GM12872 (cell line): Measurements from ENCODE around the gene ZNF354C.

Source experiments
- TF ChIP-seq, protein P1 (sequence below): IDR thresholded peaks from 3 replicates; pipeline ENCODE4 v1.5.1; 2011; ENCODE audit warnings: low read depth, mild to moderate bottlenecking, low read length, moderate library complexity; ENCODE audit not compliant: insufficient read depth

The ZNF354C gene

DNA sequence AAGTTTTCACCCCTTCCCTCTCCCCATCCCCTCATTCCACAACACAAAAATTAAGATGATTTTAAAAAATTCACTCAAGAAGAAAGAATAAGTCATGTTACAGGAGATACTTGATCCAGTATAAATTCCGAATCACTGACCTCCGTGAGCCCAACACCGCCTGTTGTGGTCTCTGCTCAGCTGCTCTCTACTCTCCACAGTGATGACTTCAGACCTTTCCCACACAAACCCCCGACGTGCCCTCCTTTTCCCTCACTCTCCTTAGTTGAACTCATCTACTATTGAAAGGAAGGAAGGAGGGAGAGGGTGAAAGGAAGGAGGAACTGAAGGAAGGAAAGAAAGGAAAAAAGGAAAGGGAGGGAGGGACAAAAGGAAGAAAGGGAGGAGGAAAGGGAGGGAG is 55.1 kb downstream of the ZNF354C start:
- TF ChIP-seq, protein P1, sequence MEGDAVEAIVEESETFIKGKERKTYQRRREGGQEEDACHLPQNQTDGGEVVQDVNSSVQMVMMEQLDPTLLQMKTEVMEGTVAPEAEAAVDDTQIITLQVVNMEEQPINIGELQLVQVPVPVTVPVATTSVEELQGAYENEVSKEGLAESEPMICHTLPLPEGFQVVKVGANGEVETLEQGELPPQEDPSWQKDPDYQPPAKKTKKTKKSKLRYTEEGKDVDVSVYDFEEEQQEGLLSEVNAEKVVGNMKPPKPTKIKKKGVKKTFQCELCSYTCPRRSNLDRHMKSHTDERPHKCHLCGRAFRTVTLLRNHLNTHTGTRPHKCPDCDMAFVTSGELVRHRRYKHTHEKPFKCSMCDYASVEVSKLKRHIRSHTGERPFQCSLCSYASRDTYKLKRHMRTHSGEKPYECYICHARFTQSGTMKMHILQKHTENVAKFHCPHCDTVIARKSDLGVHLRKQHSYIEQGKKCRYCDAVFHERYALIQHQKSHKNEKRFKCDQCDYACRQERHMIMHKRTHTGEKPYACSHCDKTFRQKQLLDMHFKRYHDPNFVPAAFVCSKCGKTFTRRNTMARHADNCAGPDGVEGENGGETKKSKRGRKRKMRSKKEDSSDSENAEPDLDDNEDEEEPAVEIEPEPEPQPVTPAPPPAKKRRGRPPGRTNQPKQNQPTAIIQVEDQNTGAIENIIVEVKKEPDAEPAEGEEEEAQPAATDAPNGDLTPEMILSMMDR: no peak

DNA sequence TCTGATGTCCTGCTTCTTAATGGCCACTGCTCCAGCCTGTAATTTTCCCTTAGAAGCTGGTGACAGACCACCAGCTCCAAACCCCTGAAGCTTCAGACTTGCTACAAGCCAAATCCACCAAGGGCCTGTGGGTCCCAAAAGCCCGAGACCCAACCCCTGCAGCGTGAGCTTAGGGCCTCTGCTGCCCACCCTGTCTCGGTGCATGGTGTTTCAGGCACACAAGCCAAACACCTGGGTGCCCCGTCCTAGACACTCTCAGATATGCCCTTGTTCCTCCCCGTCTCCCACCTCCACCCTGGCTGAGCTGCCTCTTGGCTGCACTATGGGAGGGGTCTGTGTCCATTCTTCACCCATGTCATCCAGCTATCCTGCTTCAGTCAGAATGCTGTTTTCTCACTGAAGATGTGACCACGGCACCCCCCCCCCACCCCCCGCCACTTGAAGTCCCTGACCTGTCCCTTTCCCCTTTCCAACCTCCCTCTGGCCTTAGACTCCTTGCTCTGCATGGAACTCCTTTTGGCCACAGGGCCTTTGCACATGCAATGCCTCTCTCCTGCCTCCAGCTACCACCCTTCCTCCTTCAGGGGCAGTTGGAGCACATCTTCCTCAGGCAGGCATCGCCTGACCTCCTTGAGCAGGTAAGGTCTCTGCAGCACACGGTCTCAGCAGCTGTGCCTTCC is 55.8 kb downstream of the ZNF354C start:
- TF ChIP-seq, protein P1: no peak

DNA sequence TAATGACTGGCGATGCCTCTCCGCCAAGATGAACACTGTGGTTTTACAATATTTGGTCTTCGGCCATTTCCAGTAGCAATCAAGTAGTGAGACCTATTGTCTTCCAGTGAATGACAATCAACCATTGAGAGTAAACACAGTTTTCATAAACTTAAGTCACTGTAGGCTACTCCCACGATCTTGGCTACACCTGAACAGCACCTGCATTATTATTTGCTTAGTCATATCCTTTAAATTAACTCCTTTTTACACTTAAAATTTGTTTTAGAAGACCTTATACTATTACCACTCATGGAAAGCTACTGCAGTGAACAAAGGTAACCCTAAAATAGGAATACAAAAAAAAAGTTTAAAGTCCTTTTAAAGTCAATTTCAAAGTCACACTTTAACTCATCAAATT is 58.2 kb downstream of the ZNF354C start:
- TF ChIP-seq, protein P1: no peak

DNA sequence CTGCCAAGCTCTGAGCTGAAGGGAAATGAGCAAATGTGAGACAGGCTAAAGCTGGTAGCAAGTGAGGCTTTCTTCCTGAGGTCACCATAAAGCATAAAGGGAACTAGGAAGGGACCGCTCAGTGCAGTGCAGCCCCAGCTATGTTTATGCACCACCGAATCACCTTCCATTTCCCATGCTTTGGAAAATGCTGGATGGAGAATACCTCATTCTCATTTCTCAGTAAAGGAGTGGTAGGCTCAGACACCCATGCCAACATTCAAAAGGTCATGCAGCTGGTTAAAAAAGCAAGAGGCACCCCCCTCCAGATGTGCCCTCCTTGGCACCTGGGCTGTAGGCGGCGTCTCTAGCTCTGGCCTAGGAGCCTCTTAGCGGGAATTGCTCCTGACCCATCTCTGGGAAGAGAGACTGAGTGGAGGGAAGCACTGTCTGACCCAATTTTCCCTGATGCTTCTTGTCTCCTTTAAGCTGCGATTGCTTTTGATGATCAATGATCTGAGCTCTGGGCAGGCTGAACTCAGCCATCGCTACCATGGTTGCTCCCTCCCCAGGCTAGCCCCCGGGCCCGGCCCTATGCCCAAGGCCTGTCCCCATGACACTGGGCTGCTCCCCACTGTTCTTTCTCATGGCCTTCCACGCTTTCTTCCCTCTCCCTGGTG is 58.7 kb downstream of the ZNF354C start:
- TF ChIP-seq, protein P1: no peak

DNA sequence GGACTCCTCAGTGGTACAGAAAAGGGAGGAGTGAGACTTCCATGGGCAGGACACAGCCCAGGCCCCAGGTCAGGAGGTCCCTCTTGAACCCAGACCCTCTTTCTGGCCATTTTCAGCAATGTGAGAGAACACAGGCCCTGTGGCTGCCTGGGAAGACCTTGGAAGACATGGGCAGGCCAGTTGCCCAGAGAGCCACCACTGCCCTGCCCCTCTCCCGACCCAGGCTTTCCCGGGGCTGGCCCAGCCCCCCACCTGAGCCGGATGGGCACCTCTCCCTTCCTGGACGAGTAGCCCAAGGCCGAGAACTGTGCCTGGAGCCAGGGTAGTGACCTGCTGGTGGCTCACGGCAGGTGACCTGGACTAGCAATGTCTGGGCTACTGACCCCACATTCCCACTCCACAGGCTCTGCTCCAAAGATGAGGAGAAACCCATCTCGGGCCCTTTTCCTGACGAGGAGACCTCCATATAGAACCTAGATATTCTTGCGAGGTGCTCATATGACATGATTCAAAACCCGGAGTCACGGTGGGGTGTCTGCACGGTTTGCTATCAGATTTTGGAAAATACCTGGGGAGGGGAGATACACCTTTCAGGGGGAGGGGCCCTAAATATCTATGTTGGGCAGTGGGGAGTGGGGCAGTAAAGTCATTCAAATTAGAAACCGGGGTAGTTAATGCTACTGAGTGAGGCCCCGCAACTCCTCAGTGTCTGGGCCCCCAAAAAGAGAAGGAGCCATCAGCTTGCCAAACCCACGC is 59.4 kb downstream of the ZNF354C start:
- TF ChIP-seq, protein P1: no peak

DNA sequence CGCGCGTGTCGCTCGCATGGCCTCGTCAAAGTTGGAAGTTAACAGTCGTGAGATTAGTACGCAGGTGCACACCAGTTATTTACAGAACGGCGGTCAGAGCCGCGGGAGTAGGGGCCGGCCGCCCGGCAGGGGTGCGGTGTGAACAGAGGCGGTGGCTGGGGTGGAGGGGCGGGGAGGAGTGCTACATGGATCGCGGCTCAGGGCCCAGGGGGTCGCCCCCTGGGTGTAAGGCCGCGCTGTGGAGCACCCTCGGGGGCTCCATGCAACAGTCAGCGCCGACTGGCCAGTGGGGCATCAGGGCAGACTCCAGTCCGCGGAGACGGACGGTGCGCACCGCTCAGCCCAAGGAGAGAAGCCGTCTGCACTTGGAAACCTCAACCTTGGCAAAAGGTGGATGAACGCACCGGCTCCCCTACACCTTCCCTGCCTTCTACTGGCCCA is 60.3 kb downstream of the ZNF354C start:
- TF ChIP-seq, protein P1: no peak

DNA sequence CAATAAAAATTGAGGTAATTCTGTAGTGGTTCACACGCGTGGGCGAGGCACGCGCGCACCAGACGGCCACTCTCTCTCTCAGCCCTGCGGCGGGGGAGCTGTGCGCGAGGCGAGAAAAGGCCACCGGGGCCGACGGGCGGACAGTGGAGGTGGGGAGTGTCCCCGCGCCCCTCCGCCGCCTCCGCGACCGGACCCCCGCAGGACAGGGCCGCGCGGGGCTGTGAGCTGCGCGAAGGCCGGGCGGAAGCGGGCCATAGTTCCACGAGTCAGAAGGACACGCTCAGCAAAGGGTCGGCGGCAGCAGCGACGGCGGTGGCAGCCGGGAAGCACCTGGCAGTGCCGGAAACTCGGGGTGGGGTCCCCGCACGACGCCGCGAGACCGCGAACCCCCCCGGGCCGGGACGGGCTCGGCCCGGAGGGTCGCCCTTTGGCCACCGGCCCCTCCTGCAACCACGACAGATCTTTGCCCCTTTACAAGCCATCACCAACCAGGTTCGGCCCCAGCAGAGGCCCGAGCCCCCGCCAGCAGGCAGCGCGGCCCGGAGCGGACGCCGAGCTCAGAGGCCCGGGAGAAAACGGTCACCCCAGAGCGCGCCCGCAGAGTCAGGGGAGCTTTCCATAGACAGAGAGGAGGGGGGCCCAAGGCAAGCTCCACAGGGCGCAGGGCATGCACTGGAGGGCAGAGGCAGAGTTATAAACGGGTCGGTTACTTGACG is 60.9 kb downstream of the ZNF354C start:
- TF ChIP-seq, protein P1: no peak
